ENCODE data around the gene RNH1.

The RNH1 gene

GRCh38 chr11:499201-500076, 7.6 kb downstream of the RNH1 start:
- no peak for DNase-seq (ENCODE audit: low read depth)

- DNase-seq (ENCODE audit: low read depth), result no peak
These were observed 8.5 kb downstream of the RNH1 start for GRCh38 chr11:498297-499181.

GRCh38 chr11:497565-498296, 9.3 kb downstream of the RNH1 start:
- no peak for DNase-seq (ENCODE audit: low read depth)

- no peak for DNase-seq (ENCODE audit: low read depth)
These were observed 10.0 kb downstream of the RNH1 start for GRCh38 chr11:496834-497564.

GRCh38 chr11:495537-495931, 11.5 kb downstream of the RNH1 start:
- DNase-seq (ENCODE audit: low read depth), result no peak

- DNase-seq (ENCODE audit: low read depth), result no peak
These were observed 12.1 kb downstream of the RNH1 start for GRCh38 chr11:494761-495536.

- no peak for DNase-seq (ENCODE audit: low read depth)
These were observed 14.4 kb downstream of the RNH1 start for GRCh38 chr11:492427-493226.

GRCh38 chr11:491358-491757, 15.7 kb downstream of the RNH1 start:
- no peak for DNase-seq (ENCODE audit: low read depth)

GRCh38 chr11:490930-491260, 16.1 kb downstream of the RNH1 start:
- DNase-seq (ENCODE audit: low read depth), result no peak

- no peak for DNase-seq (ENCODE audit: low read depth)
These were observed 16.7 kb downstream of the RNH1 start for GRCh38 chr11:490186-490929.

GRCh38 chr11:489610-490185, 17.3 kb downstream of the RNH1 start:
- DNase-seq (ENCODE audit: low read depth), result no peak

GRCh38 chr11:488992-489391, 18.1 kb downstream of the RNH1 start:
- no peak for DNase-seq (ENCODE audit: low read depth)

GRCh38 chr11:488579-488978, 18.5 kb downstream of the RNH1 start:
- no peak for DNase-seq (ENCODE audit: low read depth)

GRCh38 chr11:488062-488461, 19.0 kb downstream of the RNH1 start:
- DNase-seq (ENCODE audit: low read depth), result no peak

- no peak for DNase-seq (ENCODE audit: low read depth)
These were observed 19.4 kb downstream of the RNH1 start for GRCh38 chr11:487571-488021.

- no peak for DNase-seq (ENCODE audit: low read depth)
These were observed 20.9 kb downstream of the RNH1 start for GRCh38 chr11:486189-486588.

GRCh38 chr11:484616-485015, 22.4 kb downstream of the RNH1 start:
- DNase-seq (ENCODE audit: low read depth), result no peak

GRCh38 chr11:479311-479710, 27.7 kb downstream of the RNH1 start:
- DNase-seq (ENCODE audit: low read depth), result no peak

Data from activated T-helper 1 cell treated with Interleukin-2 at 50 U/mL for 16 hours (primary cell).